ENCODE measurements around the gene PEA15. TPM values are rescaled to one million over a fixed set of nuclear protein-coding genes. Genes with fewer than 3 reads are reported as not detected.
A peak's percentile ranks its signal among the peaks of the same experiment; 100 is the strongest.

The PEA15 gene
- total RNA-seq, 1 donor from 2014 or later: 44.5 TPM

DNA sequence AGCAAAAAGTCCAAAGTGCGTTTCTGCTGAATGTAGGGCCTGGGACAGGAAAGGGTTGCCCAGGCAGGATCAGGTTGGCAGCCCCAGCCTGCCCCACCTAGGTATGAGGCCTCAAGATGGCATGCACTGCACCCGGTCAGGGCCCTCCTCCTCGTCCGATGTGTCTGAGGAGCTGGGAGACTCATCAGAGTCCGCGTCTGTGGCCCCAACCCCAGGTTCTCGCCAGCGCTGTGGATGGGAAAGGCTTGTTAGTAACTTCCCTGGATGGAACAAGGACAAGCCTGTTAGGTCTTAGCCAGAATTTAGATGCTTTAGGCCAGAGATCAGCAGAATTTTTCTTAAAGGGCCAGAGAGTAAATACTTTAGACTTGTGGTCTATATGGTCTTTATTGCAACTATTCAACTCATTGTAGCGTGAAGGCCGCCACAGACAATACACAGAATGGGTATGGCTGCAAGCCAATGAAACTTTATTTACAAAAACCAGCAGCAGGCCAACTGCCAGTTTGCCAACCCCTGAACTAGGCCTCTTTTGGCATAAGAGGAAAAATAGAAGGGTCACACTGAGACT, 12.4 kb downstream of the PEA15 start:
- TF ChIP-seq, protein P1, sequence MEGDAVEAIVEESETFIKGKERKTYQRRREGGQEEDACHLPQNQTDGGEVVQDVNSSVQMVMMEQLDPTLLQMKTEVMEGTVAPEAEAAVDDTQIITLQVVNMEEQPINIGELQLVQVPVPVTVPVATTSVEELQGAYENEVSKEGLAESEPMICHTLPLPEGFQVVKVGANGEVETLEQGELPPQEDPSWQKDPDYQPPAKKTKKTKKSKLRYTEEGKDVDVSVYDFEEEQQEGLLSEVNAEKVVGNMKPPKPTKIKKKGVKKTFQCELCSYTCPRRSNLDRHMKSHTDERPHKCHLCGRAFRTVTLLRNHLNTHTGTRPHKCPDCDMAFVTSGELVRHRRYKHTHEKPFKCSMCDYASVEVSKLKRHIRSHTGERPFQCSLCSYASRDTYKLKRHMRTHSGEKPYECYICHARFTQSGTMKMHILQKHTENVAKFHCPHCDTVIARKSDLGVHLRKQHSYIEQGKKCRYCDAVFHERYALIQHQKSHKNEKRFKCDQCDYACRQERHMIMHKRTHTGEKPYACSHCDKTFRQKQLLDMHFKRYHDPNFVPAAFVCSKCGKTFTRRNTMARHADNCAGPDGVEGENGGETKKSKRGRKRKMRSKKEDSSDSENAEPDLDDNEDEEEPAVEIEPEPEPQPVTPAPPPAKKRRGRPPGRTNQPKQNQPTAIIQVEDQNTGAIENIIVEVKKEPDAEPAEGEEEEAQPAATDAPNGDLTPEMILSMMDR (IDR thresholded peaks at IDR 0.05; ENCODE audit: insufficient read depth, low read length, severe bottlenecking): no peak
- Histone ChIP-seq H3K4me3 (ENCODE audit: low read depth, low read length) (no peak overlapping the region), H3K27me3 (ENCODE audit: control insufficient read depth, insufficient read depth, low read length) (no peaks in the 10 kb centered on the region), H3K36me3 (ENCODE audit: control insufficient read depth, insufficient read depth, low read length) (peaks cover 19% of the 10 kb centered on the region)
- peak; percentile 80 for DNase-seq (ENCODE audit: low read depth)
- no peak for FAIRE-seq

DNA sequence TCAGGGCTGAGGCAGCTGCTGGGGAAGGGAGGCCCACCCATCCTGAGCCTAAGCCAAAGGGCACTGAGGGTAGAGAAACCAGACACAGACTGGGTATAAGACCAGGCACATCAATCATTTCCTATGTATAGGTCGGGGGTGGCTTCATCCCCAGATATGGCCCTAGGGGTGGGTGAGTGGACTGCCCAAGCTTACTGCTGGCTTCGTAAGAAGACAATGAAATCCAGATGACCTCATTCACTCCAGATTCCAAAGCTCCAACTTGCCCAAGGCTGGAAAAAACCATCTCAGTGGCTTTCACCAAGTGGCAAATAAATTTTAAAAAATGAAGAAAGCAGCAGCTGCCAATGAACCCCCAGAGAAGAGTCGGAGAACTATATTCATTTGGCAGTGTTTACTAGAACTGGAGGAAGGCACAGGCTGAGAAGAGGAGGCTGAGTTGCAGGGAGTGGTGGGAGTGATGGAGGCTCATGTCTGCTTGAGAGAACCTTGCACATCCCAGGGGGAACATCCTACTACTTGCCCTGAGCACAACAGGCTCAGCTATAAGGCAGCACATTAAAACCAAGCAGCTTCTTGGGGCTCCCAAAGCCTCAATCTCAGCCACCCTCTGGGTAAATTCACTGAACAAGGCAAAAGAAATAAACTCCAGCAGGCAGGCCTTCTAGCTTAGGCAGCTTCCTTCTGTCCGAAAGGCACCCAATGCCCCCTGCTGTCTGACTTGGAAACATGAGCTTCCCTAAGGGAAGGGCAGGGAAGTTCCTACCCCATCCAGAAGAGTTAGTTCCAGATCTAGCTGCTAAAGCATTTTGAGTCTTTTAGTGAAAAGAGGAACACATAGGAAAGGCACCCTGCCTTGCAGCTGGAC, 14.1 kb downstream of the PEA15 start:
- FAIRE-seq (no peak), DNase-seq (ENCODE audit: low read depth) (peak; percentile 88)
- H3K36me3 ChIP-seq (ENCODE audit: control insufficient read depth, insufficient read depth, low read length): peaks cover 12% of the 10 kb centered on the region
- H3K27me3 ChIP-seq (ENCODE audit: control insufficient read depth, insufficient read depth, low read length): no peaks in the 10 kb centered on the region
- TF ChIP-seq, protein P1 (IDR thresholded peaks at IDR 0.05; ENCODE audit: insufficient read depth, low read length, severe bottlenecking): peak; percentile 69
- H3K4me3 ChIP-seq (ENCODE audit: low read depth, low read length): no peak overlapping the region

DNA sequence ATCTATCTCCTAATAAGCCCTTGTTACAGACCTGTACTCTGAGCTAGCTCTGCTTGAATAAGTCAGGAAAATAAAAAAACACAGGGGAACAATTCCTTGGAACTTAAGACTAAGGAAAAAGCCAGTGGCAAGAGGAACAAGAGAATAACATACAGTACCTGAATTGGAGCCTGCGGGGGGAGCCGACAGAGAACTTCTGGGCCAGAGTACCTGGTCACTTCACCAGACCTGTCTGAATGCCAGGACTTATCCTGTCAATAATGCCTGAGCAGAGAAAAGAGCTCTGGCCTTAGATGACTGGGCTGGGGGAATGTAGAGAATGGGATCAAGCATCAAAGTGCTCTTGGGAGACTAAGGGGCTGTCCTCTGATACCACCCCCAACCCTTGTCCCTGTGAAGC, 15.1 kb downstream of the PEA15 start:
- TF ChIP-seq, protein P1 (IDR thresholded peaks at IDR 0.05; ENCODE audit: insufficient read depth, low read length, severe bottlenecking): no peak
- H3K4me3 ChIP-seq (ENCODE audit: low read depth, low read length): no peak overlapping the region
- no peak for DNase-seq (ENCODE audit: low read depth)
- no peaks in the 10 kb centered on the region for H3K27me3 ChIP-seq (ENCODE audit: control insufficient read depth, insufficient read depth, low read length)
- peaks cover 16% of the 10 kb centered on the region for H3K36me3 ChIP-seq (ENCODE audit: control insufficient read depth, insufficient read depth, low read length)
- no peak for FAIRE-seq

DNA sequence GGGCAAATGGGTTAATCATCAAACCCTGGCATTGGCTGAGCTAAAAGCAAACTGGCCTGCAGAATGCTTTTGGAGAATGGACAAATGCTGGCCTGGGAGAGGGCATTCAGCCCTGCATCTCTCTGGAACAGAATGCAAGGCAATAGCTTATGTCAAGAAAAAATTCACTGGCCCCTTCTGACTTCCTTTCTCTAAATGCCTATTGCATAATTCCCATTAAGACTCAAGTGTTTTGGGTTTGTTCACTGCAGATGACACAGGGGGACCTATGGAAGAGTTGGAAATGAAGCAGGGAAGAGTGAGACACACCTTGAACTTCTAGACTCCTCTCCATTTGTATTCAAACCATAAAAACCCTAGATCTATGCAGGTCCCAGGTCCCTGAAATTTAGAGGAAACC, 15.9 kb downstream of the PEA15 start:
- DNase-seq (ENCODE audit: low read depth) (no peak), FAIRE-seq (no peak)
- TF ChIP-seq, protein P1 (IDR thresholded peaks at IDR 0.05; ENCODE audit: insufficient read depth, low read length, severe bottlenecking): no peak
- peaks cover 16% of the 10 kb centered on the region for H3K36me3 ChIP-seq (ENCODE audit: control insufficient read depth, insufficient read depth, low read length)
- no peak overlapping the region for H3K4me3 ChIP-seq (ENCODE audit: low read depth, low read length)
- no peaks in the 10 kb centered on the region for H3K27me3 ChIP-seq (ENCODE audit: control insufficient read depth, insufficient read depth, low read length)

DNA sequence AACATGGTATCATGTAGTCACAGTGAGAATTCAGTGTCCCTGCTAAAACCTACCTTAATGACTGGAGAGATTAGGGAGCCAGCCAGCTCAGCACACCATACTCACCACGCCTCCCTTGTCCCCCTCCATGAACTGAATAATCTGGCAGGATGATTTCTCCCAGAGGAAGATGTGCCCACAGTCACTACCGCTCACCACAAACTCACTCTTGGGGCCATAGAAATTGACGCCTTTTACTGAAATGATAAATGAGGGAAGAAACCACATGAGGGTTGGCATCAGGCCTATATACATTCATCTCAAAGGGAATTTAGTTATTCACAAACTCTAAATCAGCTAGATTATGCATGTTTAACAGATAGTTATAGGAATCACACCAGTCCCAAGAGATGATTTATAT, 17.4 kb downstream of the PEA15 start:
- peaks cover 16% of the 10 kb centered on the region for H3K36me3 ChIP-seq (ENCODE audit: control insufficient read depth, insufficient read depth, low read length)
- no peak for DNase-seq (ENCODE audit: low read depth)
- FAIRE-seq: no peak
- TF ChIP-seq, protein P1 (IDR thresholded peaks at IDR 0.05; ENCODE audit: insufficient read depth, low read length, severe bottlenecking): no peak
- no peaks in the 10 kb centered on the region for H3K27me3 ChIP-seq (ENCODE audit: control insufficient read depth, insufficient read depth, low read length)
- H3K4me3 ChIP-seq (ENCODE audit: low read depth, low read length): no peak overlapping the region

Measured in bronchial epithelial cell (primary cell).